Esophagus muscularis mucosa (tissue), 3 donors: Measurements from ENCODE around the gene USPL1.
"Not testable (repeated sequence)": the region's sequence is repeated elsewhere in the genome, so short reads cannot be mapped to it uniquely, and the experiment has no call there.

ENCODE experiments used
- CTCF ChIP-seq, 3 experiments: fragments of 200-600 bp in 2 of 3; fragments of 450-650 bp in 1 of 3; sonication (generic) in 2 of 3; IDR thresholded peaks; one replicate each; pipeline ENCODE4 v1.5.1; 2017 to 2019; ENCODE audit warnings: antibody characterized with exemption in 3 of 3, mild to moderate bottlenecking in 2 of 3, moderate library complexity in 1 of 3
- POLR2A ChIP-seq: fragments of 450-650 bp; IDR thresholded peaks from one replicate; pipeline ENCODE4 v1.6.1; 2017; ENCODE audit warnings: antibody characterized with exemption, moderate library complexity, mild to moderate bottlenecking, low read depth

DNA sequence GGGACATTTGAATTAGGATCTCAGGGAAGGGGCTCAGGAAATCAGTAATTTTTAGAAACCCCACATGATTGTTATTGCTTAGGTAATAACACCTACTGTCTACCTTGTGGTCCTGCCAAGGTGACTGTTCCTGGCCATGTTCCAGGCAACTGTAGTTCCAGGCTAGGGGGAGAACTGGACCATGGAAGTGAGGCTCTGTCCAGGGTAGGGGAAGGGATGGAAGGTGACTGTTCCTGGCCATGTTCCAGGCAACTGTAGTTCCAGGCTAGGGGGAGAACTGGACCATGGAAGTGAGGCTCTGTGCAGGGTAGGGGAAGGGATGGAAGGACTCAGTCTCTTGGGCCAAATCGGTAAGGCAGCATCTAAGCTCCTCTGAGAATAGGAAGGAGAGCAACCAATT, 23.5 kb downstream of the USPL1 start:
- not testable (repeated sequence) for TF ChIP-seq POLR2A; CTCF (IDR thresholded peaks at IDR 0.05)
